Measurements from ENCODE around the gene TRPM3. TPM values are rescaled to one million over a fixed set of nuclear protein-coding genes. Genes with fewer than 3 reads are reported as not detected.

Gene TRPM3
- total RNA-seq, 2 experiments from 2014 or later: not detected

DNA sequence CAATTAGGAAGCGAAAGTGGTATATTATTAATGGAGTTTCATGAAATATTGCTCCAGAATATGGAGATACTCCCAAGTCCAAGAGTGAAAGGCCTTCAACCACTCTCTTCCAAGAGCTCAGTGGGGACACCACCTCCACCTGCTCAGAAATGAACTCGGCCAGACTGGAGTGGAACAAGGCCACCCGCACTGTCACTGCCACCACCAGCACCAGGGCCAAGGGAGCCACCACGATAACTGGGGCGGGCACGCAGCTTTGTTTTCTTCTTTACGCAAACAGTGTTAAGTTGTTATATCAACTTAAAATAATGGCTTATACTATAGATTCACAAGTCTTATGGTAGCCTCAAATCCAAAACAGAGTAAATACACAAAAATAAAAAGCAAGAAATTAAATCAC is 204.1 kb downstream of the TRPM3 start:
- TF ChIP-seq, protein P1, sequence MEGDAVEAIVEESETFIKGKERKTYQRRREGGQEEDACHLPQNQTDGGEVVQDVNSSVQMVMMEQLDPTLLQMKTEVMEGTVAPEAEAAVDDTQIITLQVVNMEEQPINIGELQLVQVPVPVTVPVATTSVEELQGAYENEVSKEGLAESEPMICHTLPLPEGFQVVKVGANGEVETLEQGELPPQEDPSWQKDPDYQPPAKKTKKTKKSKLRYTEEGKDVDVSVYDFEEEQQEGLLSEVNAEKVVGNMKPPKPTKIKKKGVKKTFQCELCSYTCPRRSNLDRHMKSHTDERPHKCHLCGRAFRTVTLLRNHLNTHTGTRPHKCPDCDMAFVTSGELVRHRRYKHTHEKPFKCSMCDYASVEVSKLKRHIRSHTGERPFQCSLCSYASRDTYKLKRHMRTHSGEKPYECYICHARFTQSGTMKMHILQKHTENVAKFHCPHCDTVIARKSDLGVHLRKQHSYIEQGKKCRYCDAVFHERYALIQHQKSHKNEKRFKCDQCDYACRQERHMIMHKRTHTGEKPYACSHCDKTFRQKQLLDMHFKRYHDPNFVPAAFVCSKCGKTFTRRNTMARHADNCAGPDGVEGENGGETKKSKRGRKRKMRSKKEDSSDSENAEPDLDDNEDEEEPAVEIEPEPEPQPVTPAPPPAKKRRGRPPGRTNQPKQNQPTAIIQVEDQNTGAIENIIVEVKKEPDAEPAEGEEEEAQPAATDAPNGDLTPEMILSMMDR (IDR thresholded peaks at IDR 0.05): no peak
- CTCF ChIA-PET: no interaction called here
- POLR2A ChIA-PET: no interaction called here
- no peaks in the 10 kb centered on the region for H3K36me3 Mint-ChIP-seq (ENCODE audit: low read depth)
- no peak for ATAC-seq (ENCODE audit: poor library complexity)
- no peaks in the 10 kb centered on the region for H3K4me1 Mint-ChIP-seq (ENCODE audit: low read depth)
- H3K27me3 Mint-ChIP-seq: peaks cover 6% of the 10 kb centered on the region
- DNase-seq: no peak
- Histone ChIP-seq H3K36me3 (ENCODE audit: insufficient read depth, low read length) (no peaks in the 10 kb centered on the region), H3K4me1 (ENCODE audit: insufficient read depth, low read length) (no peaks in the 10 kb centered on the region), H3K27me3 (ENCODE audit: control insufficient read depth in 1 of 2, insufficient read depth in 2 of 2, low read length in 2 of 2) (no peaks in the 10 kb centered on the region), H3K27ac (ENCODE audit: low read depth in 1 of 2, low read length in 2 of 2) (no peak overlapping the region), H3K4me3 (ENCODE audit: low read length) (no peak overlapping the region), H3K9me3 (ENCODE audit: control insufficient read depth in 1 of 2, insufficient read depth in 1 of 2, low read length in 2 of 2) (no peaks in the 10 kb centered on the region)
- no peak overlapping the region for H3K27ac Mint-ChIP-seq
- intact Hi-C loops (cut with DNase I, micrococcal nuclease): no loop called here
- no peaks in the 10 kb centered on the region for H3K9me3 Mint-ChIP-seq
- no peak overlapping the region for H3K4me3 Mint-ChIP-seq

DNA sequence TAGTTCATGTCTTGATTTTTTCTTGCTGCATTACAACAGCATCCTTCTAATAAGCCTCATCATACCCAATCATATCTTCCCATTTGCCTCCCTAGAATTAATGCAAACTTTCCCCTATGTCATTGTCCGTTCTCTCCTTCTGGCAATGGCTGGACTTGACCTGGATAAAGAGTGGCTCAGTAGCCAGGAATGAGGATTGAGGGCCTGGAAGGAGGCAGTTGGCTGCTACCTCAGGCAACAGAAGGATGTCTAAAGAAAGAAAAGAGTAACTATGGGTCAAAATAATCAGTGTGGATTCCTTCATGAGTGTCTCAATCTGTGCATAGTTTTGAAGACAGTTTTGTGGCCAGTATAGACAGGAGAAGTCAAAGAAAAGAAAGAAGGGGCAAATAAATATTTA is 209.6 kb downstream of the TRPM3 start:
- no peak overlapping the region for H3K4me3 Mint-ChIP-seq
- ChIA-PET POLR2A (no interaction called here), CTCF (no interaction called here)
- intact Hi-C loops (cut with DNase I, micrococcal nuclease): no loop called here
- no peak for ATAC-seq (ENCODE audit: poor library complexity)
- no peaks in the 10 kb centered on the region for H3K4me1 ChIP-seq (ENCODE audit: insufficient read depth, low read length)
- peaks cover 6% of the 10 kb centered on the region for H3K27me3 Mint-ChIP-seq
- H3K36me3 Mint-ChIP-seq (ENCODE audit: low read depth): no peaks in the 10 kb centered on the region
- no peaks in the 10 kb centered on the region for H3K4me1 Mint-ChIP-seq (ENCODE audit: low read depth)
- no peak for DNase-seq
- no peaks in the 10 kb centered on the region for H3K9me3 ChIP-seq (ENCODE audit: control insufficient read depth in 1 of 2, insufficient read depth in 1 of 2, low read length in 2 of 2)
- TF ChIP-seq, protein P1 (IDR thresholded peaks at IDR 0.05): no peak
- H3K36me3 ChIP-seq (ENCODE audit: insufficient read depth, low read length): no peaks in the 10 kb centered on the region
- H3K27ac Mint-ChIP-seq: no peak overlapping the region
- no peak overlapping the region for H3K4me3 ChIP-seq (ENCODE audit: low read length)
- H3K27me3 ChIP-seq (ENCODE audit: control insufficient read depth in 1 of 2, insufficient read depth in 2 of 2, low read length in 2 of 2): no peaks in the 10 kb centered on the region
- H3K9me3 Mint-ChIP-seq: no peaks in the 10 kb centered on the region
- no peak overlapping the region for H3K27ac ChIP-seq (ENCODE audit: low read depth in 1 of 2, low read length in 2 of 2)

DNA sequence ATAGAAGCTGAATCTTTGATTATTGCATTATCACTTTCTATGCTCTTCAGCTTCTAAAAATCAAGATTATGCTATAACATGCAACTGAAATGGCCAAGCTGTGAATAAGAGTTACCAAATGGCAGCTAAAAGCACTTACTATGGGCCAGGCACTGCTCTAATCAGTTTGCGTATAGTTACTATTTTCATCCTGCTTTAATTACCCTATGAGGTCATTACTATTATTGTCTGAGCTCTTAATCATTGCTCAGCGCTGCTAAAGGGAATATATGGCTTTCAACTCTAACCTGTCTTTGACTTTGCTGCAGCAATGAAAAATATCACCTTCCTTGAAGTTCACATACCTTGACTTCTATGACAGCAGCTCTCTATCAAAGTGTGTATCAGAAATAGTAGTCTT is 210.8 kb downstream of the TRPM3 start:
- H3K9me3 ChIP-seq (ENCODE audit: control insufficient read depth in 1 of 2, insufficient read depth in 1 of 2, low read length in 2 of 2): no peaks in the 10 kb centered on the region
- no peak overlapping the region for H3K4me3 ChIP-seq (ENCODE audit: low read length)
- ChIA-PET POLR2A (no interaction called here), CTCF (no interaction called here)
- H3K36me3 ChIP-seq (ENCODE audit: insufficient read depth, low read length): no peaks in the 10 kb centered on the region
- Mint-ChIP-seq H3K9me3 (no peaks in the 10 kb centered on the region), H3K36me3 (ENCODE audit: low read depth) (no peaks in the 10 kb centered on the region), H3K4me3 (no peak overlapping the region), H3K27me3 (peaks cover 10% of the 10 kb centered on the region), H3K27ac (no peak overlapping the region), H3K4me1 (ENCODE audit: low read depth) (no peaks in the 10 kb centered on the region)
- no peaks in the 10 kb centered on the region for H3K27me3 ChIP-seq (ENCODE audit: control insufficient read depth in 1 of 2, insufficient read depth in 2 of 2, low read length in 2 of 2)
- DNase-seq: no peak
- H3K4me1 ChIP-seq (ENCODE audit: insufficient read depth, low read length): no peaks in the 10 kb centered on the region
- ATAC-seq (ENCODE audit: poor library complexity): no peak
- H3K27ac ChIP-seq (ENCODE audit: low read depth in 1 of 2, low read length in 2 of 2): no peak overlapping the region
- TF ChIP-seq, protein P1 (IDR thresholded peaks at IDR 0.05): no peak
- intact Hi-C loops (cut with DNase I, micrococcal nuclease): no loop called here

All from CD4-positive, alpha-beta T cell (primary cell).